GM18508 (cell line): ENCODE measurements around the gene LRRC31.

Experiments
- ATAC-seq: cut with Tn5 transposase; IDR thresholded peaks from one replicate; pipeline ENCODE4 v1.9.1; 2021; ENCODE audit warnings: moderate number of reproducible peaks; ENCODE audit not compliant: insufficient read depth, unreplicated experiment

LRRC31 gene

GRCh38 chr3:169865176-169865767, 4.5 kb downstream of the LRRC31 start:
- ATAC-seq: no peak

- no peak for ATAC-seq
These were observed 5.5 kb downstream of the LRRC31 start for GRCh38 chr3:169864270-169864669.

DNA sequence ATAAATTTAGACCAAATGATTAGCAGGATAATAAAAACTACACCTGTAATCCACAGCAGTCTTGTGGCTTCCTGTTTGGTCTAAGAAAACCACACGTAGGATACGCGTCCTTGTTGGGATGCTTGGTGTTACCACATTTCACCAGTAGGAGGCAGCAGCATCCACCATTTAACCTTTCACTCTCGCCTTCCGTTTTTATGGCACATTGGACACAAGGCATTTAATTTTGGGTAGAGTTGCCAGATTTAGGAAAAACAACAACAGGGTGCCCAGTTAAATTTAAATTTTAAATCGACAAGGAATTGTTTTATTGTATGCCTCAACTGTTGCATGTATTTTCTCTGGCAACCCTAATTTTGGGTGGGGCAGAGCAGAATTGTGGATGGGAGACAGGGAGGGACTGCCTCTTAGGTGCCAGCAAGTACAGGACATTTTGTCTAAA, 6.3 kb downstream of the LRRC31 start:
- no peak for ATAC-seq

GRCh38 chr3:169861871-169862270, 7.9 kb downstream of the LRRC31 start:
- ATAC-seq: no peak

GRCh38 chr3:169857811-169858210, 11.9 kb downstream of the LRRC31 start:
- ATAC-seq: no peak

GRCh38 chr3:169855514-169855913, 14.2 kb downstream of the LRRC31 start:
- no peak for ATAC-seq

DNA sequence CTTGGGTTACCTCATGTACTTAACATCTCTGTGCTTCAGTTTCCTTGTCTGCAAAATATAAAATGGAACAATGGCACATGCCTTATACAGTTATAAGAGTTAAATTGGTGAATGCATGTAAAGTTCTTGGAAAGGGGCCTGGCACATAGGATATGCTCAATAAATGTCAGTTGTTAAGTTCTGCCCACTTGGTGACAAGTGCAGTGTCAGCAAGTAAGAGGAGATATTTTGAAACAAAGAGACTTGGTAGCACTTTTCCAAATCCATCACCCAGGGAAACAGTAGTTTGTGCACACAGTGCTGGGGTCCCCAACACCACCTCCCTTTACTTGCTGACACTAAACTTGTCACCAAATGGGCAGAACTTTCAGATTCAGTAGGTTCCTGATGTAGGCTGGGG, 19.1 kb downstream of the LRRC31 start:
- ATAC-seq: no peak

DNA sequence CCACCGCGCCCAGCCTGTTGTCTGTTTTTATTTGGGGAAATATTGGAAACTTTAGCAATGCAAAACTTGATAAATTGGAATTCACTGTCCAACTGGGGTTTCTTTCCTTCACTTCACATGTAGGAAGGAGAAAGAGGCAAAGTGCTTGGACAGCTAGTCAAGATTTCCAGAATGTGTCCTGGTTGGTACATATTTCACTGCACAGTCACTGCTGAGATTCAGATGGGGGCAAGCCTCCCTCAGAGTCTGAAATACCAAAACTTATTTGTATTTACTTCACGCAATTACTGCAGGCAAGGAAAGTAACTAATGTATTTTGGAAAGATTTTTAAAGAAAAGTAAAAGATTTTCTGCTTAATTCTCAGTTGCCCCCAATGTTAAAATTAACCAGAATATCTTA, 21.0 kb downstream of the LRRC31 start:
- no peak for ATAC-seq

- no peak for ATAC-seq
These were observed 21.8 kb downstream of the LRRC31 start for GRCh38 chr3:169847896-169848295.

- ATAC-seq: peak; percentile 97
These were observed 23.1 kb downstream of the LRRC31 start for GRCh38 chr3:169846458-169847193.

DNA sequence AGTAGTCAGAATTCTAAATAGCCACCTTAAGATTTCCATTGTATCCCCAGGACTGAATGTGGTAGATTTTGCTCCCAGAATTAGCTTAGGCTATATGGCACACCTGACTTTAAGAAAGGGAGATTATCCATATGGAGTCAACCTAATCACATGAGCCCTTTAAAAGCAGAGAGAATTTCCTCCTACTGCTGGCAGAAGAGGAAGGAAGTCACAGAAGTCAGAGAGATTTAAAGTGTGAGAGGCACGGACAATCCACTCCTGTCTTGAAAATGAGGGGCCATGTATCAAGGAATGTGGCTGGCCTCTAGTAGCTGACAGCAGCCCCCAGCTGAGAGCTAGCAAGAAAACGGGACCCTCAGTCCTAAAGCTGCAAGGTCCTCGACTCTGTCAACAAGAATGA, 26.8 kb downstream of the LRRC31 start:
- ATAC-seq: no peak

DNA sequence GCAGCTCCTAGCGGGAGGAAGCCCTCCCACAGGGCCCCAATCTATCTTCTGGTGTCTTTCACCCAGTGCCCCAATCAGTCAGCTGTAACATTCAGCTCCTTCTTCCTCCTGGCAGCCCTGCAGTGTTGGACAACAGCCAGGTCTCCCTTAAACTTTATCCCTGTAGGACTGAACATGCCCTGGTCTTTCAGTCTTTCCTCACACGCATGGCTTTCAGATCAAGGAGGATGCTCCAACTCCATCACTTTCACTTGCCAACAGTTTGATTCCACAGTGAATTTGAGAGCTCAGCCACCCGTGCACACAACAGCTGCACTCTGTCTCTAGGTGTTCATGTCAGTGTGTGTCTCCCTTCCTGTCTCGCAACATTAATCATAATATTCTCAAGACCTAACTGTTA, 28.6 kb downstream of the LRRC31 start:
- no peak for ATAC-seq

- no peak for ATAC-seq
These were observed 31.2 kb downstream of the LRRC31 start for GRCh38 chr3:169838511-169839030.

- ATAC-seq: no peak
These were observed 32.8 kb downstream of the LRRC31 start for GRCh38 chr3:169836942-169837275.

- ATAC-seq: peak; percentile 68
These were observed 33.4 kb downstream of the LRRC31 start for GRCh38 chr3:169836078-169836941.

DNA sequence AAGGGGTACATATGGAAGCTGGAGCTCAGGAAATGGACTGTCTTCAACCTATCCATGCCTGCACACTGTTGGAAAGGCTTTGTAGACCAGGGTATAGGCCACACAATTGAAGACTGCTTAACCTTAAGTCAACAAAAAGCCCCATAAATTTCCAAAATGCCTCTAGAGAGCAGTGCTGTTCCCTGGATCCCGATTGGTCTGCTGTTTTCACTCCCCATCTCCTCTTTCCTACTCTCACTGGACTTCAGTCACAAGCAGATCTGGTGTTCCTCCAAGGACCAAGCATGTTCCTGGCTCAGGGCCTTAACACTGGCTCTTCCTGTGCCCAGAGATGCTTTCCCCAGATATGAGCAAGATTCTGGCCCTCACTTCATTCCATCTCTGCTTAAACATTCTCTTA, 34.2 kb downstream of the LRRC31 start:
- ATAC-seq: no peak

GRCh38 chr3:169827712-169828111, 42.0 kb downstream of the LRRC31 start:
- ATAC-seq: no peak

DNA sequence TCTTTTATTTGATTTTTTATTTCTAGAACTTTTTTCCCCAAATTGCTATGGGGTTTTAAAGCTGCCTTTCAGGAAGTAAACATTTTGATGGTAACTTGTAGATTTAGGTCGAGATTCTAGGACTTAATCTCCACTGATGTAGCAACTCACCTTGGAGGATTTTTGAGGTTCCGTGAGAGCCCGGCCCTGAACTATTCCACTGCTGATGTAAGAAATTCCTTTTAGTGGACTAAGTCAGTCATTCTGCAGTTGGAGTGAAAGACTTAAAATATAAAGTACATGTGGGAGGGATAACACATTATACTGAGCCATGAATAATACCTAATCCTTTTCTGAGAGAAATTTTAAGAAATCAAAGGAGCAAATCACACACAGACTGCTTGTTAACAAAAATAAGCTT, 44.4 kb downstream of the LRRC31 start:
- no peak for ATAC-seq

DNA sequence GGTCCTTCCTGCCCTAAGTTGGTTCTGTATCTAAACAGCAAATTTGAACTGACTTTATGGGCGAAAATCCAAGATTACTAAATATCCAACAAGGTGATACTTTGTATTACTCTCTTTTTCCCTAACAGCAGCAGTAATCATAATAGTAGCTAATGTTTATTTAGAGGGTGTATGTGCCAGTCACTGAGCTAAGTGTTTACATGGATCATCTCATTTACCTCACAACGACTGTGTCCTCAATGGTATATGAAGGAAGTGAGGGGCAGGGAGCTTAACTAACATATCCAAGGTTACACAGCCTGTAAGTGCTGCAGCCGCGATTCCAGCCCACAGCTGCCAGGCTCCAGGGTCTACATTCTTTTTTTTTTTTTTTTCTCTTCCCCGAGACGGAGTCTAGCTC, 46.8 kb downstream of the LRRC31 start:
- no peak for ATAC-seq

DNA sequence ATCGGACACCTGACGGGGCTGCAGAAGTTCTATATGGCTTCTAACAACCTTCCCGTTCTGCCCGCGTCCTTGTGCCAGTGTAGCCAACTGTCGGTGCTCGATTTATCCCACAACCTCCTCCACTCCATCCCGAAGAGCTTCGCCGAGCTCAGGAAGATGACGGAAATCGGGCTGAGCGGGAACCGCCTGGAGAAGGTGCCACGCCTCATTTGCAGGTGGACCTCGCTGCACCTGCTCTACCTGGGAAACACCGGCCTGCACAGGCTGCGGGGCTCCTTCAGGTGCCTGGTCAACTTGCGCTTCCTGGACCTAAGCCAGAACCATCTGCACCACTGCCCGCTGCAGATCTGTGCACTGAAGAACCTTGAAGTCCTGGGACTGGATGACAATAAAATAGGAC, 47.2 kb downstream of the LRRC31 start:
- no peak for ATAC-seq

DNA sequence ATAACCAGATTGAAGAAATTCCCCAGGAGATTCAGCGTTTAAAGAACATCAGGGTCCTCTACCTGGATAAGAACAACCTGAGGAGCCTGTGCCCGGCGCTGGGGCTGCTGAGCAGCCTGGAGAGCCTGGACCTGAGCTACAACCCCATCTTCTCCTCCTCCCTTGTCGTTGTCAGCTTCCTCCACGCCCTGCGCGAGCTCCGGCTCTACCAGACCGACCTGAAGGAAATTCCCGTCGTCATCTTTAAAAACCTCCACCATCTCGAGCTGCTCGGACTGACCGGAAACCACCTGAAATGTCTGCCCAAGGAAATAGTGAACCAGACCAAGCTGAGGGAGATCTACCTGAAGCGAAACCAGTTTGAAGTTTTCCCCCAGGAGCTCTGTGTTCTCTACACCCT, 47.6 kb downstream of the LRRC31 start:
- ATAC-seq: no peak
